Activated CD8-positive, alpha-beta T cell treated with anti-CD3 and anti-CD28 coated beads for 36 hours (primary cell): ENCODE measurements around the gene DLG5. TPM values are rescaled to one million over a fixed set of nuclear protein-coding genes. Genes with fewer than 3 reads are reported as not detected.

Experiments used
- ATAC-seq: fragments of 200-7000 bp; cut with Tn5 transposase; one replicate; pipeline ENCODE4 v1.10.0; 2021; ENCODE audit warnings: mild to moderate bottlenecking, moderate library complexity
- CTCF ChIA-PET: fragments of 350-600 bp; sonication (Branson Sonifier 250); formaldehyde crosslinking; loops from one replicate; lab custom pipeline; 2021; ENCODE audit warnings: antibody characterized with exemption; lab: Charles Lee
- POLR2A ChIA-PET: fragments of 350-600 bp; sonication (Branson Sonifier 250); formaldehyde crosslinking; loops from one replicate; lab custom pipeline; 2021; ENCODE audit warnings: antibody characterized with exemption; lab: Charles Lee
- DNase-seq: peaks from one replicate; pipeline ENCODE4 v3.0.0-alpha.2; 2020
- H3K27ac Mint-ChIP-seq: one replicate; pipeline ENCODE4 v1.8.0; 2021; ENCODE audit warnings: mild to moderate bottlenecking, mixed read lengths
- H3K27me3 Mint-ChIP-seq: one replicate; pipeline ENCODE4 v1.8.0; 2021; ENCODE audit warnings: mixed read lengths
- H3K36me3 Mint-ChIP-seq: one replicate; pipeline ENCODE4 v1.8.0; 2021; ENCODE audit warnings: low read depth, mixed read lengths
- H3K4me1 Mint-ChIP-seq: one replicate; pipeline ENCODE4 v1.8.0; 2021; ENCODE audit warnings: low read depth, mixed read lengths
- H3K4me3 Mint-ChIP-seq: one replicate; pipeline ENCODE4 v1.8.0; 2021; ENCODE audit warnings: mild to moderate bottlenecking, moderate library complexity, mixed read lengths
- H3K9me3 Mint-ChIP-seq: one replicate; pipeline ENCODE4 v1.8.0; 2021; ENCODE audit warnings: mixed read lengths
- CTCF ChIP-seq: fragments of 200-600 bp; IDR thresholded peaks from one replicate; pipeline ENCODE4 v1.8.0; 2022; ENCODE audit warnings: antibody characterized with exemption, mild to moderate bottlenecking
- intact Hi-C: fragments of 100-400 bp; cut with micrococcal nuclease; formaldehyde crosslinking; loops from one replicate; pipeline ENCODE4 v1.10.0; 2022
- total RNA-seq, 2 experiments: library from RNA; stranded (reverse); gene quantifications; one replicate each; pipeline ENCODE4 v1.2.3, GENCODE V29; 2021

Gene DLG5
- total RNA-seq, 2 experiments from 2014 or later, result 2.7 to 4.8 TPM

GRCh38 chr10:77905086-77905748 is 21.3 kb downstream of the DLG5 start:
- H3K4me1 Mint-ChIP-seq, result no peaks in the 10 kb centered on the region
- intact Hi-C loops, result no loop called here
- peaks cover 2% of the 10 kb centered on the region for H3K27me3 Mint-ChIP-seq
- no peaks in the 10 kb centered on the region for H3K9me3 Mint-ChIP-seq
- ATAC-seq (no peak), DNase-seq (no peak)
- no peak overlapping the region for H3K4me3 Mint-ChIP-seq
- ChIA-PET CTCF (interaction anchor here (1.0 kb wide), 1 partner anchor 13 kb away, joined by 3 read pairs; no protein-coding TSS in a partner anchor), POLR2A (no interaction called here)
- H3K36me3 Mint-ChIP-seq, result no peaks in the 10 kb centered on the region
- no peak for TF ChIP-seq CTCF
- no peak overlapping the region for H3K27ac Mint-ChIP-seq

GRCh38 chr10:77904100-77904840 is 22.3 kb downstream of the DLG5 start:
- intact Hi-C loops, result no loop called here
- DNase-seq (no peak), ATAC-seq (no peak)
- ChIA-PET POLR2A (no interaction called here), CTCF (no interaction called here)
- no peak overlapping the region for H3K4me3 Mint-ChIP-seq
- H3K4me1 Mint-ChIP-seq, result no peaks in the 10 kb centered on the region
- H3K27ac Mint-ChIP-seq, result no peak overlapping the region
- no peaks in the 10 kb centered on the region for H3K27me3 Mint-ChIP-seq
- H3K9me3 Mint-ChIP-seq, result no peaks in the 10 kb centered on the region
- no peak for TF ChIP-seq CTCF
- no peaks in the 10 kb centered on the region for H3K36me3 Mint-ChIP-seq

DNA sequence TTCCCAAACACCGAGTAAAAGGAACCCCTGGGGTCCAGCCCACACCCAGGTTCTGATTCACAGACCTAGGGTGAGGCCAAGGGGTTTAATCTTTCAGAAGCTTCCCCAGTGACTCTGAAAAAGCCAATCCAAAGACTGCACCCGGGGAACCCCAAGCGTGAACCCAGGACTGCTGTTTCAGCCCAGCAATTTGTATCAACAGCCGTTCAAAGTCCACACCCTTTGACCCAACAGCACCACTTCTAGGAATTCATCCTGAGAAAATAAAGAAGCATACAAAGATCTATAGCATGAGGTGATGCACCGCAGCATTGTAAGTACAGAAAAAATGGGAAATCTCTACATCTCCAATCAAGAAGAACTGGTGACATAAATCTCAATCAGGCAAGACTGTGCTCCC is 24.4 kb downstream of the DLG5 start:
- DNase-seq (no peak), ATAC-seq (no peak)
- H3K27ac Mint-ChIP-seq, result no peak overlapping the region
- ChIA-PET POLR2A (no interaction called here), CTCF (no interaction called here)
- no peak overlapping the region for H3K4me3 Mint-ChIP-seq
- intact Hi-C loops, result no loop called here
- no peaks in the 10 kb centered on the region for H3K9me3 Mint-ChIP-seq
- H3K27me3 Mint-ChIP-seq, result no peaks in the 10 kb centered on the region
- TF ChIP-seq CTCF, result no peak
- H3K36me3 Mint-ChIP-seq, result no peaks in the 10 kb centered on the region
- H3K4me1 Mint-ChIP-seq, result no peaks in the 10 kb centered on the region

- ChIA-PET CTCF (no interaction called here), POLR2A (no interaction called here)
- Mint-ChIP-seq H3K27me3 (no peaks in the 10 kb centered on the region), H3K9me3 (no peaks in the 10 kb centered on the region), H3K4me1 (no peaks in the 10 kb centered on the region), H3K27ac (no peak overlapping the region), H3K36me3 (no peaks in the 10 kb centered on the region), H3K4me3 (no peak overlapping the region)
- TF ChIP-seq CTCF, result no peak
- no peak for DNase-seq
- ATAC-seq, result no peak
- intact Hi-C loops, result no loop called here
Observed at GRCh38 chr10:77901743-77902142, 24.8 kb downstream of the DLG5 start.

DNA sequence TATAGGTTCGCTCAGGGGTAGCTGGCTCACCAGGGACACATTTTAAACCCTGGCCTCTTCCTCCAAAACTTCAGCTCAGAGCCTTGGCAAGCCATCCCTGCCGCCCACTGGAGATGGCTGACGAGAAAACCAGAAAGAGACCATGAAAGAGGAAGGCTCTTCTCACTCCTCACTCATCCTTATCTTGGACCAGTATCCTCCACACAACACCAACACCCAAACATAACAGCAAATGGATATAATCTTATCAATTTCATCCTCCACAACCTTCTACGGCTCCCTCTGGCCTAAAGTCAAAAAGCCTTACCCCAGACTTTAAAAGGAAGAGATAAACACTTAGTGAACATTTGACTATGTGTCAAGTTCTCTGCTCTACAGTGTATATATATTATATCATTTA is 26.9 kb downstream of the DLG5 start:
- ATAC-seq (no peak), DNase-seq (no peak)
- Mint-ChIP-seq H3K9me3 (no peaks in the 10 kb centered on the region), H3K4me3 (no peak overlapping the region), H3K36me3 (no peaks in the 10 kb centered on the region), H3K27me3 (peaks cover 4% of the 10 kb centered on the region), H3K27ac (no peak overlapping the region), H3K4me1 (no peaks in the 10 kb centered on the region)
- intact Hi-C loops, result no loop called here
- ChIA-PET POLR2A (interaction anchor here (0.9 kb wide), 1 partner anchor 9 kb away, joined by 3 read pairs; no protein-coding TSS in a partner anchor), CTCF (no interaction called here)
- no peak for TF ChIP-seq CTCF
